Dendritic cell treated with granulocyte-macrophage colony-stimulating factor and Interleukin-4, amounts not matched to agents 40 ng/mL and 50 ng/mL, for 4 days (primary cell): ENCODE measurements around the gene FBXL13.
A peak's percentile ranks its signal among the peaks of the same experiment; 100 is the strongest.

Experiments
- H3K27ac Mint-ChIP-seq: one replicate; pipeline ENCODE4 v1.8.0; 2022; ENCODE audit warnings: mild to moderate bottlenecking, mixed read lengths
- H3K27me3 Mint-ChIP-seq: one replicate; pipeline ENCODE4 v1.8.0; 2022; ENCODE audit warnings: mild to moderate bottlenecking, mixed read lengths
- H3K36me3 Mint-ChIP-seq: one replicate; pipeline ENCODE4 v1.8.0; 2022; ENCODE audit warnings: low read depth, mixed read lengths
- H3K4me1 Mint-ChIP-seq: one replicate; pipeline ENCODE4 v1.8.0; 2022; ENCODE audit warnings: low read depth, mixed read lengths
- H3K4me3 Mint-ChIP-seq: one replicate; pipeline ENCODE4 v1.8.0; 2022; ENCODE audit warnings: mild to moderate bottlenecking, moderate library complexity, mixed read lengths
- H3K9me3 Mint-ChIP-seq: one replicate; pipeline ENCODE4 v1.8.0; 2022; ENCODE audit warnings: mixed read lengths
- intact Hi-C: fragments of 100-400 bp; cut with micrococcal nuclease; formaldehyde crosslinking; loops from one replicate; pipeline ENCODE4 v1.15.0; 2022

FBXL13 gene

GRCh38 chr7:102891693-102892261, 182.8 kb downstream of the FBXL13 start:
- Mint-ChIP-seq H3K27me3 (no peaks in the 10 kb centered on the region), H3K4me1 (peaks cover 69% of the 10 kb centered on the region), H3K9me3 (no peaks in the 10 kb centered on the region)

GRCh38 chr7:102890971-102891692, 183.5 kb downstream of the FBXL13 start:
- H3K9me3 Mint-ChIP-seq, result no peaks in the 10 kb centered on the region
- H3K4me1 Mint-ChIP-seq, result peaks cover 62% of the 10 kb centered on the region
- H3K27me3 Mint-ChIP-seq, result no peaks in the 10 kb centered on the region
- intact Hi-C loops, result no loop called here
- H3K27ac Mint-ChIP-seq, result no peak overlapping the region
- no peak overlapping the region for H3K4me3 Mint-ChIP-seq
- no peaks in the 10 kb centered on the region for H3K36me3 Mint-ChIP-seq

More at GRCh38 chr7:102891693-102892261, 182.8 kb downstream of the FBXL13 start:
- no peak overlapping the region for H3K4me3 Mint-ChIP-seq
- H3K36me3 Mint-ChIP-seq, result no peaks in the 10 kb centered on the region
- no peak overlapping the region for H3K27ac Mint-ChIP-seq
- intact Hi-C loops, result no loop called here

- no peaks in the 10 kb centered on the region for H3K27me3 Mint-ChIP-seq
- no peaks in the 10 kb centered on the region for H3K36me3 Mint-ChIP-seq
- no peak overlapping the region for H3K4me3 Mint-ChIP-seq
- H3K27ac Mint-ChIP-seq, result no peak overlapping the region
- intact Hi-C loops, result no loop called here
- H3K9me3 Mint-ChIP-seq, result no peaks in the 10 kb centered on the region
- peaks cover 55% of the 10 kb centered on the region for H3K4me1 Mint-ChIP-seq
These were observed 184.2 kb downstream of the FBXL13 start for GRCh38 chr7:102890292-102890970.

GRCh38 chr7:102889851-102890250, 184.7 kb downstream of the FBXL13 start:
- Mint-ChIP-seq H3K27me3 (no peaks in the 10 kb centered on the region), H3K4me1 (peaks cover 50% of the 10 kb centered on the region), H3K27ac (no peak overlapping the region), H3K9me3 (no peaks in the 10 kb centered on the region), H3K4me3 (no peak overlapping the region), H3K36me3 (no peaks in the 10 kb centered on the region)
- intact Hi-C loops, result no loop called here

- Mint-ChIP-seq H3K9me3 (no peaks in the 10 kb centered on the region), H3K27me3 (no peaks in the 10 kb centered on the region), H3K27ac (no peak overlapping the region), H3K4me1 (peaks cover 44% of the 10 kb centered on the region), H3K4me3 (no peak overlapping the region), H3K36me3 (no peaks in the 10 kb centered on the region)
- intact Hi-C loops, result no loop called here
These were observed 185.9 kb downstream of the FBXL13 start for GRCh38 chr7:102888561-102889233.

- H3K36me3 Mint-ChIP-seq, result no peaks in the 10 kb centered on the region
- H3K4me1 Mint-ChIP-seq, result peaks cover 19% of the 10 kb centered on the region
- no peaks in the 10 kb centered on the region for H3K27me3 Mint-ChIP-seq
- intact Hi-C loops, result no loop called here
- H3K4me3 Mint-ChIP-seq, result no peak overlapping the region
- H3K27ac Mint-ChIP-seq, result no peak overlapping the region
- H3K9me3 Mint-ChIP-seq, result no peaks in the 10 kb centered on the region
These were observed 191.3 kb downstream of the FBXL13 start for GRCh38 chr7:102883098-102883860.

- intact Hi-C loops, result loop anchor here (10.0 kb wide), 1 partner anchor 169 kb away; no protein-coding TSS in a partner anchor
These were observed 198.8 kb downstream of the FBXL13 start for GRCh38 chr7:102875700-102876295.

GRCh38 chr7:102874966-102875365, 199.6 kb downstream of the FBXL13 start:
- Mint-ChIP-seq H3K27ac (no peak overlapping the region), H3K27me3 (no peaks in the 10 kb centered on the region), H3K4me3 (no peak overlapping the region), H3K36me3 (no peaks in the 10 kb centered on the region), H3K4me1 (peaks cover 34% of the 10 kb centered on the region), H3K9me3 (no peaks in the 10 kb centered on the region)
- intact Hi-C loops, result loop anchor here (10.0 kb wide), 1 partner anchor 170 kb away; no protein-coding TSS in a partner anchor

More at GRCh38 chr7:102875700-102876295, 198.8 kb downstream of the FBXL13 start:
- no peak overlapping the region for H3K27ac Mint-ChIP-seq
- no peaks in the 10 kb centered on the region for H3K27me3 Mint-ChIP-seq
- H3K4me1 Mint-ChIP-seq, result peaks cover 34% of the 10 kb centered on the region
- no peaks in the 10 kb centered on the region for H3K36me3 Mint-ChIP-seq
- no peaks in the 10 kb centered on the region for H3K9me3 Mint-ChIP-seq
- no peak overlapping the region for H3K4me3 Mint-ChIP-seq

GRCh38 chr7:102874166-102874829, 200.3 kb downstream of the FBXL13 start:
- H3K4me1 Mint-ChIP-seq, result peaks cover 34% of the 10 kb centered on the region
- H3K9me3 Mint-ChIP-seq, result no peaks in the 10 kb centered on the region
- H3K27me3 Mint-ChIP-seq, result no peaks in the 10 kb centered on the region
- no peaks in the 10 kb centered on the region for H3K36me3 Mint-ChIP-seq
- no peak overlapping the region for H3K4me3 Mint-ChIP-seq
- H3K27ac Mint-ChIP-seq, result peak overlapping the region; percentile 12
- intact Hi-C loops, result loop anchor here (10.0 kb wide), 1 partner anchor 171 kb away; no protein-coding TSS in a partner anchor

GRCh38 chr7:102873470-102874165, 201.0 kb downstream of the FBXL13 start:
- Mint-ChIP-seq H3K9me3 (no peaks in the 10 kb centered on the region), H3K4me1 (peaks cover 34% of the 10 kb centered on the region), H3K27me3 (no peaks in the 10 kb centered on the region), H3K27ac (peak overlapping the region; percentile 12), H3K4me3 (no peak overlapping the region), H3K36me3 (no peaks in the 10 kb centered on the region)
- intact Hi-C loops, result loop anchor here (10.0 kb wide), 1 partner anchor 171 kb away; no protein-coding TSS in a partner anchor

GRCh38 chr7:102872460-102872859, 202.1 kb downstream of the FBXL13 start:
- Mint-ChIP-seq H3K36me3 (no peaks in the 10 kb centered on the region), H3K27me3 (no peaks in the 10 kb centered on the region), H3K9me3 (no peaks in the 10 kb centered on the region), H3K4me1 (peaks cover 34% of the 10 kb centered on the region), H3K27ac (no peak overlapping the region), H3K4me3 (no peak overlapping the region)
- intact Hi-C loops, result loop anchor here (10.0 kb wide), 1 partner anchor 172 kb away; no protein-coding TSS in a partner anchor

GRCh38 chr7:102869195-102869594, 205.4 kb downstream of the FBXL13 start:
- Mint-ChIP-seq H3K27me3 (no peaks in the 10 kb centered on the region), H3K27ac (no peak overlapping the region), H3K9me3 (no peaks in the 10 kb centered on the region), H3K4me3 (no peak overlapping the region), H3K4me1 (peaks cover 18% of the 10 kb centered on the region), H3K36me3 (no peaks in the 10 kb centered on the region)
- intact Hi-C loops, result no loop called here
